ENCODE measurements around the gene HORMAD2. TPM values are rescaled to one million over a fixed set of nuclear protein-coding genes. Genes with fewer than 3 reads are reported as not detected.
"Not testable (repeated sequence)": the region's sequence is repeated elsewhere in the genome, so short reads cannot be mapped to it uniquely, and the experiment has no call there.

Gene HORMAD2
- polyA plus RNA-seq, 5 donors: 0.07 to 0.54 (median 0.21) TPM

DNA sequence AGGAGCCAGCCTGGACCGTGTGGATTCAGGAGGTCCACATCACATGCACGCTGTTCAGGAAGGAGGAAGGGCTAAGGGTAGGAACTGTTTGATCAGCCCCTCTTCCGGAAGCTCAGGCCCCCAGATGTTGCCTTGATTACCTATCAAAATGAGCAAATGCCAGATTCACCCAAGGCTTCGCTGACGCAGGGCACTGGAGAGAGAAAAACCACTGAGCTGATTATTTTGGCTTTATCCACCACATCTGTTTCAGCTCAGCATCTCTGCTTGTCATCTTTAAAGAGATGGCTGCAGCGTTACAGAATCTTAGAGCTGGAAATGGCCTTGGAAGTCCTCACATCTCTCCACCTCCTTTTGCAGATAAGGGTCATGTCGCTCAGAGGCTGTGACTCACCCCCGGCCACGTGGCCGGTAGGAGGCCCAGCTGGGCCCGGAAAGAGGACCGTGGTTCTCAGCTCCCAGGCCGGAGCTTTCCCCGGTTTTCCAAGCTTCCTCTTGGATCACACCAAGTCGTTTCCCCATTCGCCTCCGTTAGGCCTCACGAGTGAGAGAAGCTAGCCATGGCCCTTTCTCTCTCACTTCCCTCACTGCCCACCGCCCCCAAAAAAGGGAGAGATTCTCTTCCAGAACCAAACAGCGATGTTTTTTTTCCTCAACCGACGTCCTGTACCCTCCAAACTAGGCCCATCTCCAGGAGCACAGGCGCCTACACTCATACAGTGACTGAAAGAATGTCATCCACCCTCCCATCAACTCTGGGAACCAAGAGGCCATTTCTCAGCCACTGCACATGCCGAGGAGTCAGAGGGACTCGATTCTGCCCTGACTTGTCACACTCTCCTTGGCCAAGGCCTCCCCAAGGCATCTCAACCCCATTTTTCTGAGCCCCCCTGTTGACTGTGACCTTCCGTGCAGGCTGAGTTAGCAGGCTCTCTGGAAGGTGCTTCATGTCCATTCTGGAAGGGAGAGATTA lies 128.7 kb downstream of the HORMAD2 start:
- DNase-seq: peak; percentile 76

DNA sequence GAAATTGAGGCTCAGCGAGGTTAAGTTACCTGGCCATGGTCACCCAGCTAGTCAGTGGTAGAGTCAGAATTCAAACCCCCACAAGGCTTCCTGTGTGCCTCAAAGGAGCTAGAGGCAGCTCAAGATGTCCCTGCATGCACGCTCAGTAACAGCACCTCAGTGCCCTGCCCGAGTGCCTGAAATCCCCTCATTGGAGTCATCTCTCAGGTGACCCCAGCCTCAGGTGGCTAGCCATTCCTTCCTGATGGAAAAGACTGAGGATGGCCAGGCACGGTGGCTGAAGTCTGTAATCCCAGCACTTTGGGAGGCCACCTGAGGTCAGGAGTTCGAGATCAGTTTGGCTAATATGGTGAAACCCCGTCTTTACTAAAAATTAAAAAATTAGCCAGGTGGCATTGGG lies 129.4 kb downstream of the HORMAD2 start:
- DNase-seq: no peak

DNA sequence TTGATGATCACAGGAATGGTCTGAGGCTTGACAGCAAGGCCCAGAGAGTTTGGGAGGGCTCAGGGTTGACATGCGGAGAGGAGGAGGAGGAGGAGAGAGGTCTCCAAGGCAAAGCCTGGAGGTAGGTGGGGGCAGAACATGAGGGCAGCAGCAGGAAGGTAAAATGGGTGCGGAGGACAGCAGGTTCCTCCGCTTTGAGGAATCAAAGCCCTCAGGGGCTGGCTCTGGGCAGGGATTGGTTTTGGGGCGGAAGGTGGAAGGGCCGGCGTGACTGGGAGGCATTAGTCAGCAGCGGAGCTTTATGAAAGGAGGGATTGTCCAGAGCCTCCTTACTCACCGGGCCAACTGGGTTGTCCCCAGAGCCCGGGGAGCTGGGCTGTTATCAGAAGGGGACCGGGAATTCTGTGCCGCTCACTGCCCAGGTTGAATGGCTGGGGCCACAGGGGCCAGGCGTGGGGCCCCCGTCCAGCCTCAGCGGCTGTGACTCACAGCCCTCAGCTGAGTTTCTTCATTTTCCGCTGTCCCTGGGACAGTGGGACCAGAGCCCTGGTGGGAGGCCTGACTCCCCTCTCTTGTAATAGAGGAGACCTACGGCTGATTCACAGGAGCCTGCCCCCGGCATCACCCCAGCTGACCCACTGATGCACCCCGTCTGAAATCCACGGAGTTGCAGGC lies 130.1 kb downstream of the HORMAD2 start:
- no peak for DNase-seq

DNA sequence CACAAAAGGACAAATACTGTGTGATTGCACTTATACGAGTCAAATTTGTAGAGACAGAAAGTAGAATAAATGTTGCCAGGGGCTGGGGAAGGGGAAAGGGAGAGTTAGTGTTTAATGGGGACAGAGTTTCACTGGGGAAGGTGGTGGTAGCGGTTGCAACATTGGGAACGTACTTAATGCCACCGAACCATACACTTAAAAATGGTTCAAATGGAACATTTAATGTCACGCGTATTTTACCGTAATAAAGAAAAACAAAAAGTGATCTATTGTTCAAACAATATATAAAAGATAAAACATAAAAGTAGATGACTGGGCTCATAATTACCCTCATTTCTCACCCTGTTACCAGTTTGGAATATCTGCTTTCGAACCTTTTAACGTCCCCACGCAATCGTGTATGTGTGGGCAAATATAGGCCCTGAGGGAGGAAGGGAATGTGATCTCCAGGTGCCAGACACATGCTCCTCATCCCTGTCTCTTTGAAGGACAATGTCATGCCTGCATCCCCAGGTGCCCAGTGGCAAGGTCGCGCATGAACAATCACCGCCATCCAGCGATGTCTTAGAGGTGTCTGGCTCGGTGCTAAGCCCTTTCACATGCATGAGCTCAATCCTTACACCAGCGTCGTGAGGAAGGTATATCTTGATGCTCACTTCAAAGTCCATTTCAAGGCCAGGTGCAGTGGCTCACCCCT lies 131.0 kb downstream of the HORMAD2 start:
- DNase-seq: no peak

DNA sequence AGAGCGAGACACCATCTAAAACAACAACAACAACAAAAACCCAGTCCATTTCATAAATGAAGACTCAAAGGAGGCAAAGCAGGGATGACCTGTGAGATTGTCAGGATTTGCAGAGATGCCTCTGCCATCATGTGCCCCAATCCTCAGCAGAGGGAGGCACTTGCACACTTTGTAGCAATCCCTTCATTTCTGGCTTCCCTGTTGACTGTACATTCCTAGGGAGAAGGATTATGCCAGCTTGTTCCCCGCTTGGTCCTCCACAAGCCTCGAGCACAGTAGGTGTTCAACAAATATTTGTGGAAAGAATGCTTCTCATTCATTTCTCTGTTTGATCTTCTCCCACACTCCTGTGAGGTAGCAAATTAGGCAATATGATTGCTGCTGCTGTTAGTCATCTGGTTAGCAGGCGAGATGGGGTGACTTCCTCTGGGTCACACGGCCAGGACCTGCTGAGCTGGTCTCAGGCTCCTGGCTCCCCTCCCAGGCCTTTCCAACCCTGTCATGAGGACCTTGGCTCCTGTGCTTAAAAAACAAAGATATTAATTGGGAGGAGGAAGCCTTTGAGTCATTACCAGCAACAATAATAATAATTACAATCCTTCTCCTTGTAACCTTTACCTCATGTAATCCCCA lies 132.2 kb downstream of the HORMAD2 start:
- DNase-seq: no peak

DNA sequence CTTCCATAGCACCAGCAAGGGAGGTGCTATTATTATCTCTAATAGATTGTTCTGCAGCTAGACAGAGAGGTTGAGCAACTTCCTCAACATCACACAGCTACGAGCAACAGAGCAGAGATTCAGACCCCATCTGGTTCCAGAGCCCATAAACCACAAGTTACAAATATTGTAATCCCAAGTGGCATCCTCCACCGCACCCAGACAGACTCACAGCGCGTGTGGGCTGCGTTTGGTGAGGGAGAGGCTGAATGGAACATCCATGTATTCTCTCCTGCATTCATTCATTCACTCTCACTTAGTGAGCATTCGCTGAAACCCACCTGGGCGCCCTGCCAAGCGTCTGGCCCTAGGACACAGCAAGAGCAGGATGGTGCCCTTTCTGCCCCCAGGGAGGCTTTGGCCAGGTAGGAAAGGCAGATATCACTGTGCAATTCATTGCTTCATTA lies 132.8 kb downstream of the HORMAD2 start:
- DNase-seq: no peak

DNA sequence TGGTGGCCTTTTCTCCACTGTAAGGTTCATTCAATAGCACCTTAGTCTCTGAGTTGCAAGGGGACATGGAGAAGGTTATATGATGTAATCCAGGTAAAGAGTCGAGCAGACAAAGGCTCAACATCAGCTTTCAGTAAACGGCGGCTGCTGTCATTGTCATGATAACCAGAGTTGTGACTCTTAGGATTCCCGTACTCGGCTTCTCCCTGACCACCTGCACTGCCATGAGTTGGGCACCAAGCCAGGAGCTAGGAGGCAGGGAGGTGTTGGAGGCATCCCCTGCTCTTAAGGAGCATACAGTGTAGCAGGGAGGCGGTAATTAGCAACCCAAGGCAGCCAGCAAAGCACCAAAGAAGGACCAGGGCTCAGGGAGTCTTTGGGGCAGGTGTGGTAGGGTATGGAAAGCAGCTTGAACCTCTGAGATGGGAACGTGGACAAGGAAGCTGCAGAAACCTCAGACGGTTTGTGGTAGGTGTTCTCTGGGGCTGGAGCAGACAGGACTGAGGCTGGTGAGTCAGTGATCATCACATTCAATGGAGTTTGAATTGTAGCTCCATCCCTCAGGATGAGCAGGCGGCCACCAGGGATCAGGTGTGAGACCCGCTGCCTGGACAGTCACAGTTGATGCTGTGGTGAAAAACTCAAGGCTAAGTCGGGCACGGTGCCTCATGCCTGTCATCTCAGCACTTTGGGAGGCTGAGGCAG lies 134.6 kb downstream of the HORMAD2 start:
- no peak for DNase-seq

DNA sequence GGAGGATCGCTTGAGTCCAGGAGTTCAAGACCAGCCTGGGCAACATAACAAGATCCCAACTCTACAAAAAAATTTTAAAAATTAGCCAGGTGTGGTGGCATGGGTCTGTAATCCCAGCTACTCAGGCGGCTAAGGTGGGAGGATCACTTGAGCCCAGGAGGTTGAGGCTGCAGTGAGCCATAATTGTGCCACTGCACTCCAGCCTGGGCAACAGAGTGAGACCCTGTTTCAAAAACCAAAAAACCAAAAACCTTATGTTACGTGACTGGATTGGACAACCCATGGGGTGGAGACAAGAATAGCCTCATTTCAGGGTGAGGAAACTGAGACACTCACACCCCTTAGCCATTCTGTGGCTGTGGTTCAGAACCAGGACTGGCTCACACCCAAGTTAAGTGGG lies 136.0 kb downstream of the HORMAD2 start:
- DNase-seq: not testable (repeated sequence)

DNA sequence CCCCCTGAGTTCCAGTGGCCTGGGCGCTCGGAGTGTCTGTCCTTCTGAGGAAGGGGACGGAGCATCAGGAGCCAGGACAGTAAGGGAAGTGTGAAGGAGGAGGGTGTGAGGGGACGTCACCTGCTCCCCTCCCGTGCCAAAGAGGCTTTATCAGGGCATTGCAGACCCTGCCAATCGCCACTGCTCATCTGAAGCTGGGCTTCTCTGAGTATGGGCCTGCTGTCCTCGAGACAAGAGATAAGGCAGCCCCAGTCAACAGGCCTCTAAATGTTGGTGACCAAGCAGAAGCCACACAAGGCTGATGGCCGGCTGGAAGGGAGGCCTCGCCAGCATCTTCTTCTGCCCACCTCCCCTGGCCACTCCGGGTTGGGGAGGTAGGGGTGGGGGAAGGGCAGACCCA lies 136.4 kb downstream of the HORMAD2 start:
- DNase-seq: no peak

DNA sequence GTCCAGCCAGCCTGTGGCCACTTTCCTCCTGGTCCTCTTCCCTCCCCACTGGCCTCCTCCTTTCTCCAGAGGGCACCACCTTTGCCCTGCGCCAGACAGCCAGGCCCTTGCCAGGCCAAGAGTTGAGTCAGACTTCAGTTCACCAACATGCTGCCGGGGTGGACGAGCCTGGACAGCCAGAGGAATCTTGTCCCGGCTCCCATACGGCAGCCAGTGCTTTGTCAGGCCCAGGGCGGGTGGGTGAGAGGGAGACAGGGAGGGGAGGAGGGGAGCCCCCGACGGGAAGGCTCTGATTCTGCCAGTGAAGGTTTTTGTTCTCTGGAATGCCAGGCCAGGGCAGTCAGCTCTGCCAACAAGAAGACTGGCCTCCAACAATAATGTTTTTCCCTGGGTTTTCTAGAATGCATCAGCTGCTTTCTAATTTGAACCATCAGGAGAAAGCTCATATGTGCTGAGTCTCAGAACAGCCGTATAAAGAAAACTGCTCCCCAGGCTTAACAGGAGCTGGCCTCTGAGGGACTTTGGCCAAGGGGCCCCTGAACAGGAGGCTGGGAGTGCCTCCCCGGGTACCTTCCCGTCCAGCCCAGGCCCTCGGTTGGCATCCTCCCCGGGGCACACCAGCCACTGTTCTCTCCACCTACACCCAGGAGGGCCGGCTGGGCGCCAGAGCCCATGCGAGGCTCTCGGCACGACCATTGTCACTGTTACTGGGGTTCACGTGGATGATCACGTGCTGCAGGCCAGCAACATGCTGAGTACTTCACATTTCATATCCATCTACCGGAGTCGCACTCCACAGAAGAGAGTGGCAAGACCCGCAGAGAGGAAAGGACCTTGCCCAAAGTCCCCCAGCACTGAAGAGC lies 137.7 kb downstream of the HORMAD2 start:
- no peak for DNase-seq

DNA sequence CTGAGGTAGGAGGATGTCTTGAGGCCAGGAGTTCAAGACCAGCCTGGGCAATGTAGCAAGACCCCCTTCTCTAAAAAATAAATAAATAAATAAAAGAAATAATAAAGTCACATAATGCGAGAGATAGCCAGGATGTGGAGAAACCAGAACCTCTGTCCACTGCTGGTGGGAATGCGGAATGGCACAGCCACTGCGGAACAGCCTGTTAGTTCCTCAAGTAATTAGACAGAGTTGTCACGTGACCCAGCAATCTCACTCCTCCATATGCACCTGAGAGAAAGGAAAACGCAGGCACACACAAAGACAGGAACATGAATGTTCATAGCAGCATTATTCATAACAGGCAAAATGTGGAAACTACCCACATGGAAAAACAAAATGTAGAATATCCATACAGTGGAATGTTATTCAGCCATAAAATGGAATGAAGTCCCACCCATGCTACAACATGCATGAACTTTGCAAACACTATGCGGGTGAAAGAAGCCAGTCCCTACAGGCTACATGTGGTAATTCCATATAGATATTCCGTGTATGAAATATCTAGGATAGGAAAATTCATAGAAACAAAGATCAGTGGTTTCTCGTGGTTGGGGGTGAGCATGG lies 138.9 kb downstream of the HORMAD2 start:
- DNase-seq: no peak

DNA sequence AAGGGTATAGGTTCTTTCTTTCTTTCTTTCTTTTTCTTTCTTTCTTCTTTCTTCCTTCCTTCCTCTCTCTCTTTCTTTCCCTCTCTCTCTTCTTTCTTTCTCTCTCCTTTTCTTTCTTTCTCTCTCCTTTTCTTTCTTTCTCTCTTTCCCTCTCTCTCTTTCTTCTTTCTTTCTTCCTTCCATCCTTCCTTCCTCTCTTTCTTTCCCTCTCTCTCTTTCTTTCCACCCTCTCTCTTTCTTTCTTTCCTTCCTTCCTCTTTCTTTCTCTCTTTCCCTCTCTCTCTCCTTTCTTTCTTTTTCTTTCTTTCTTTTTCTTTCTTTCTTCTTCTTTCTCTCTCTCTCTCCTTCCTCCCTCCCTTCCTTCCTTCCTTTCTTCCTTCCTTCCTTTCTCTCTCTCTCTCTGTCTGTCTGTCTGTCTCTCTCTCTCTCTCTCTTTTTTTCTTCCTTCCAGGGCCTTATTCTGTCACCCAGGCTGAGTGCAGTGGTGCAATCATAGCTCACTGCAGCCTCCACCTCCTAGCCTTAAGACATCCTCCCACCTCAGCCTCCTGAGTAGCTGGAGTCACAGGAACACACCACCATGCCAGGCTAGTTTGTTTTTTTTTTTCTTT lies 139.5 kb downstream of the HORMAD2 start:
- no peak for DNase-seq

DNA sequence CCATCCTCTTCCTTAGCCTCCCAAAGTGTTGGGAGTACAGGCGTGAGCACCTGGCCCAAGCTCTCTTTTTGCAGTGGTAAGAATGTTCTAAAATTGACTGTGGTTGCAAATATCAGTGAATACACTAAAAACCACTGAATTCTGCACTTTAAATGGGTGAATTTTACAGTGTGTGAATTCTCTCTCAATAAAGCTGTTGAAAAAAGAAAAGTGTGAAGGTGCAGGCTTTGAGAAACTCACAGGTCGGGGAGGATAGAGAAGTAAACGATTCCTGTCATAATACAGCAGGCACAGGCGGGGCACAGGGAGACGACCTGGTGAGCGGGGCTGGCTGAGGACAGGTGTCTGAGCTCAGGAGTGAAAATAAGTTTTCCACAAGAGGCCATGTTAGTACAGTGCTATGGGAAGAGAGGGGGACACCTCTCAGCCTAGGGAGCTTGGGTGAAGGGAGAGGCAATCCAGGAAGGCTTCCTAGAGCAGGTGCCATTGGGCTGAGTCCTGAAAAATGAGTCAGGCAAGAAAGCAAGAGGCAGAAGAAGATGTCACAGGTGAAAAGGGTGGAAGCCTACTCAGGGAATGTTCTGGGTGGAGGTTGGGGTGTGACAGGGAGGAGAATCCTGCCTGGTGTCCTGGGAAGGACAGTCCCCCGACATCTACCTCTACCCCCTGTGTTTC lies 140.2 kb downstream of the HORMAD2 start:
- DNase-seq: no peak

DNA sequence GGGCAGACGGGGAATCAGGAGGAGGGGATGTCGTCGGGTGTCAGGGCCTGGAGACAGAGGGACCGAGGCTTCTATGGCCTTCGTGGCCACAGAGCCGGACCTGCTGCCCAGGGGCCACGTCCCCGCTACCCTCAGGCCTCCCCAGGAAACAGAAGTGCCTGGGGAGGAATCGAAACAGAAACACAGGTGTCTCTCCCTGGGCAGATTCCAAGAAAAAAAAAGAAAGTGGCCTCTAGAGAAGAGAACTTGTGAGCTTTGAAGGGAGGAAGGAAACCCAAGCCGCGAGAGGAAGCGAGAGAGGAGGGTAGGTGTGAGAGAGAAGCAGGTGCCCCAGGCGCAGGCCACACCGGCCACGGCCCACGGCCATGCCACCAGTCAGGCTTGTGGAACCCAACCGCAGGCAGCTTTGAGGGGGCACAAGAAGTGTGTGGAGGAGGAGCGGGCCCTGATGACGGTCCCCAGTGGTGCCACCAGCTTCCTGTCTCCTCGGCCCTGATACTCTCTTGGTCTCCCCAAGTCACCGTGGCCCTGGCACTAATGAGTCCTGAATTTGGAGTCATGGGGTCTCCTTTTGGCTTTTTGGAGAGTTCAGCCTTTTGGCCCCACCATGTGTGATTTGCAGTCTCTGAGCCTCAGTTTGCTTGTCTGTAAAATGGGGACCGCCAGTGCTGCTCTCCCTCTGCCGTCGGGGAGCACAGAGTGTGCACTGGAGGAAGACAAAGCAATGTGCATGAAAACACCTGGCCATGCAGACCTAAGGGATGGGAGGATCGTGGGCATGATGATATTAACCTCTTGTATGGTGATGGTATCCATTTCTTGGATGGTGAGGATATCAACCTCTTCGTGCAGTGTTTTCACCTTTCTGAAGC lies 141.1 kb downstream of the HORMAD2 start:
- no peak for DNase-seq

DNA sequence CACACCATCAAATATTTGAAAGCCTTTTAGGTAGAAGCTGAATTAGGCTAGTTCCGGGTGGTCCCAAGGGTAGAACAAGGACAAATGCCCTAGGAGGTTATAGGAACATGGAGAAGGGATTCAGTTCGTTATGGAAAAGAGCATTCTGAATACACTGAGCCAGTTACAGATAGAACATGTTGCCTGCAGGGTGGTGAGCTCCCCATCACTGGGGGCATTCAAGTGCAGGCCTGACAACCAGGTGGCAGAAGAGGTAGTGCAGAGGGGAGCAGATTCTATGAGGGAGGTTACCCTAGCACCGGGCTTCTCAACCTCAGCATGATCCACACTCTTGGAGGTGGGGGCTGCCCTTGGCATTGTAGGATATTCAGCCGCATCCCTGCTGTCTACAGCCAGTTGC lies 142.1 kb downstream of the HORMAD2 start:
- no peak for DNase-seq

DNA sequence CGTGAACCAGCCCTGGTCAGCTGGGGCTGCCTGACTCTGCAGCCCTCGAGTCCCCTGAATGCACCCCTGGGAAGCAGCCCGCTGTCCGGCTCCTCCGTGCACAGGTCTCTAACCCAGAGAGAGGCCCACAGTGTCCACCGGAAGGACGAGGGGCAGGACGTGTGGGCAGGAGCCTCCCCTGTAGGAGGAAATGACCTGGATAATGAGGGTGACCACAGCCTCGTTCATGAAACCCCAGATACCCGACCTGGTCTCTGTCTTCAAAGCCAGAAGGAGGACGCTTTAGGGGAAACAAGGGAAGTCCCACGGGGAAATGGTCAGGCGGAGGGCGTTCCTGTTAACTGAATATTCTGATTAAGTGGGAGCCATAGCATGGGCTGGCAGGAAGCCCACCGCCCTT lies 143.0 kb downstream of the HORMAD2 start:
- no peak for DNase-seq

DNA sequence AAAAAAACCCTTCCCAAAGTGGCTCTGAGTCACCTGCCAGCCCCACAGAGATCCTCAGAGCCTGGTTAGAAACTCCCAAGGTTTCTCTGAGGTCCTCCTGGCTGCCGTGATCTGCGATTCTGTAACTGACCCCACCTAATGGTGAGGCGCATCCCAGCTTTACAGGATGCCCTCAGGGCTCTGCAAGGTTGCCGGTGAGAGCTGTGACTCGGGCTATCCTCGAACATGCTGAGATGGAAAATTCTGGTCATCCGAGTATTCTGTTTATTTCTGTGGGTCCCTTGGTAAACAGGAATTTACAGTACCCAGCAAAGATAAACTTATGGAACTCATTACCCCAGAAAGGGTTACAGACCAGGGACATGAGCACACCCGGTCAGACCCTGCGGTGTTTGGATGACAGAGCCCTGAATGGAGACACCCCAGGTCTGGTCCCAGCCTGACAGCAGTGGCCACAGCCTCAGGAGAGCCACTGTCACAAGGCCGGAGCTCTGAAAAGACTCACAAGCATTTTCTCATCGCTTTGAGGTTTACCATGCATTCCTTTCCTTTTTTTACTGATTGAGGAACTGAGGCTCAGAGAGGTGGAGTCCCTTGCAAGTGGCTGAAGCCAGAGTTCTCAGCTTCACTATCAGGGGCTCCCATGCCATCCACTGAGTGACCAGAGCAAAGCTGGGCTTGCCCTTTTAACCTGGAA lies 144.0 kb downstream of the HORMAD2 start:
- DNase-seq: no peak

All from right lung (tissue), 5 donors.